GM12873 (cell line): ENCODE results near the gene SALL4.

Source experiments
- TF ChIP-seq, protein P1 (sequence below): IDR thresholded peaks from 2 replicates; pipeline ENCODE4 v1.5.1; 2012; ENCODE audit warnings: low read depth, mild to moderate bottlenecking, moderate library complexity, low read length, control low read depth; ENCODE audit not compliant: insufficient read depth; ENCODE audit errors: missing control alignments

SALL4 gene

DNA sequence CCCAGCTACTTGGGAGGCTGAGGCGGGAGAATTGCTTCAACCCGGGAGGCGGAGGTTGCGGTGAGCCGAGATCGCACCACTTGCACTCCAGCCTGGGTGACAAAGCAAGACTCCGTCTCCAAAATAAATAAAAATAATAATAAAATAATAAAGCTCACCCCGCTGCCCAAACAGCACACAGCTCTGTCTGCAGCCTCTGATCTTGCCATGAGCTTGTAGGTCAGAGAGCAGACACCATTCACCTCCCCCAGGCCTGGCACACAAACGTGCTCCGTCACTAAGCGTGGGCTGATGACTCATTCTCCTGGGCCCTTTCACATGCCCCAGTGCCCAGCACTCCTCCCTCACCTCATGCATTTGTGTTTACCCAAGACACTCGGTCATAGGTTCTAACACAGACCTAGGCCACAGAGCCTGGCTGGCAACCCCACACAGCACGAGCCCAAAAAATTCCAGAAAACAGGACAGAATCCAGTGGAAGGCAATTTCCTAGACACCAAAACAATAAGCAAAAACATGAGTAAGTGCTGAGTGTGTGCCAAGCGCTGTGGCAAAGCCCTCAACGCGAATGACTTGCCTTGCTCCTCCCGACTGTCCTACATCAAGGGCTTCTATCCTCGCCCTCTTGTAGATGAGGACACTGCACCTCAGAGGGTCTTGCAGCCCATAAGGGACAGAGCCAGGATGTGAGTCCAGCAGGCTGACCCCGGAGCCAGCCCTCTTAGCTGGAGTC, 52.1 kb downstream of the SALL4 start:
- TF ChIP-seq, protein P1, sequence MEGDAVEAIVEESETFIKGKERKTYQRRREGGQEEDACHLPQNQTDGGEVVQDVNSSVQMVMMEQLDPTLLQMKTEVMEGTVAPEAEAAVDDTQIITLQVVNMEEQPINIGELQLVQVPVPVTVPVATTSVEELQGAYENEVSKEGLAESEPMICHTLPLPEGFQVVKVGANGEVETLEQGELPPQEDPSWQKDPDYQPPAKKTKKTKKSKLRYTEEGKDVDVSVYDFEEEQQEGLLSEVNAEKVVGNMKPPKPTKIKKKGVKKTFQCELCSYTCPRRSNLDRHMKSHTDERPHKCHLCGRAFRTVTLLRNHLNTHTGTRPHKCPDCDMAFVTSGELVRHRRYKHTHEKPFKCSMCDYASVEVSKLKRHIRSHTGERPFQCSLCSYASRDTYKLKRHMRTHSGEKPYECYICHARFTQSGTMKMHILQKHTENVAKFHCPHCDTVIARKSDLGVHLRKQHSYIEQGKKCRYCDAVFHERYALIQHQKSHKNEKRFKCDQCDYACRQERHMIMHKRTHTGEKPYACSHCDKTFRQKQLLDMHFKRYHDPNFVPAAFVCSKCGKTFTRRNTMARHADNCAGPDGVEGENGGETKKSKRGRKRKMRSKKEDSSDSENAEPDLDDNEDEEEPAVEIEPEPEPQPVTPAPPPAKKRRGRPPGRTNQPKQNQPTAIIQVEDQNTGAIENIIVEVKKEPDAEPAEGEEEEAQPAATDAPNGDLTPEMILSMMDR, result no peak

- TF ChIP-seq, protein P1, result no peak
These were observed 52.7 kb downstream of the SALL4 start for GRCh38 chr20:51749674-51750036.

GRCh38 chr20:51747182-51747911, 55.0 kb downstream of the SALL4 start:
- TF ChIP-seq, protein P1, result no peak

DNA sequence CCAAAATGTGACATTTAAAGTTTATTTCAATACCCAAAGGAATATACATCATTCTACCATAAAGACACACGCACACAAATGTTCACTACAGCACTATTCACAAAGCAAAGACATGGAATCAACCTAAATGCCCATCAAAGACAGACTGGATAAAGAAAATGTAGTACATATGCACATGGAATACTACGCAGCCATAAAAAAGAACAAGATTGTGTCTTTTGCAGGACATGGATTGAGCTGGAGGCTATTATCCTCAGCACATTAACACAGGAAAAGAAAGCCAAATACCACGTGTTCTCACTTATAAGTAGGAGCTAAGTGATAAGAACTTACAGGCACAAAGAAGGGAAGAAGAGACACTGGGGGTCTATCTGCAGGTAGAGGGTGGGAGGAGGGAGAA, 56.5 kb downstream of the SALL4 start:
- TF ChIP-seq, protein P1, result no peak

GRCh38 chr20:51740838-51741237, 61.5 kb downstream of the SALL4 start:
- TF ChIP-seq, protein P1, result no peak

DNA sequence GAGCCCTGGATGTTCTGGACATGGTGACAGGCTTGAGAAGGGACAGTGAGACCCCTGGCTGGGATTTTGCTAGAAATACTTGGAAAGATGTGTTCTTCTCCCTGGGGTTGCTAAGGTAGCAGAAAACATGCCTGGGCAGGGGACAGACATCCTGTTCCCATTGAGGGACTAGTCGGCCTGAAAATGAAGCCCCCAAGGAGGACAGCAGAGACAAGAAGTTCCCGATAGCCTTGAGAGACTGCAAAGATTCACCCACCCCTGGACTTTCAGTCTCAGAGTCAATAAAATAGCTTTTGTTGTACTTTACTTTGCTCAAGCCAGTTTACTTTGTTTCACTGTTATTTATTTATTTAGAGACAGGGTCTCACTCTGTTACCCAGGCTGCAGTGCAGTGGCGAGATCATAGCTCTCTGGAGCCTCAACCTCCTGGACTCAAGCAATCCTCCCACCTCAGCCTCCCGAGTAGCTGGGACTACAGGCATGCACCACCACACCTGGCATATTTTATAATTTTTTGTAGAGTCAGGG, 62.5 kb downstream of the SALL4 start:
- TF ChIP-seq, protein P1, result no peak

DNA sequence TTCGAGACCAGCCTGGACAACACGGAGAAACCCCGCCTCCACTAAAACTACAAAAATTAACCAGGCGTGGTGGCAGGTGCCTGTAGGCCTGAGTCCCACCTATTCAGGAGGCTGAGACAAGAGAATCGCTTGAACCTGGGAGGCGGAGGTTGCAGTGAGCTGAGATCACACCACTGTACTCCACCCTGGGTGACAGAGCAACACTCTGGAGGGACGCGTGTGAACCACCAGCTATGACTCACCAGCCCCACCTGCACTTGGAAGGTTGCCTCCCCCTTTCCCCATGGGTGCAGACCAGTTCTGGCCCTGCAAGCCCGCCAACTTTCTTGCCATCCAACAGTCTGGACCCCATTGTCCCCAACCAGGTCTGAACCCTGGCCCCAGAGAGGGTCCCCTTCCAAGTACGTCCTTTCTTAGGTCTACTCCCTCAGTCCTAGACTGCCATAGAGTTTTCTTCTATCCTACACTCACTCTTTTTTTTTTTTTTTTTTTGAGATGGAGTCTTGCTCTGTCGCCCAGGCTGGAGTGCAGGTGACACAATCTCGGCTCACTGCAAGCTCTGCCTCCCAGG, 63.4 kb downstream of the SALL4 start:
- TF ChIP-seq, protein P1, result no peak
